NCI-H510A (cell line): ENCODE data around the gene ZDHHC3.
"Not testable (repeated sequence)": the region's sequence is repeated elsewhere in the genome, so short reads cannot be mapped to it uniquely, and the experiment has no call there.

Source experiments
- DNase-seq: peaks from one replicate; lab custom pipeline; 2025; lab: John Stamatoyannopoulos, UW

Gene ZDHHC3

DNA sequence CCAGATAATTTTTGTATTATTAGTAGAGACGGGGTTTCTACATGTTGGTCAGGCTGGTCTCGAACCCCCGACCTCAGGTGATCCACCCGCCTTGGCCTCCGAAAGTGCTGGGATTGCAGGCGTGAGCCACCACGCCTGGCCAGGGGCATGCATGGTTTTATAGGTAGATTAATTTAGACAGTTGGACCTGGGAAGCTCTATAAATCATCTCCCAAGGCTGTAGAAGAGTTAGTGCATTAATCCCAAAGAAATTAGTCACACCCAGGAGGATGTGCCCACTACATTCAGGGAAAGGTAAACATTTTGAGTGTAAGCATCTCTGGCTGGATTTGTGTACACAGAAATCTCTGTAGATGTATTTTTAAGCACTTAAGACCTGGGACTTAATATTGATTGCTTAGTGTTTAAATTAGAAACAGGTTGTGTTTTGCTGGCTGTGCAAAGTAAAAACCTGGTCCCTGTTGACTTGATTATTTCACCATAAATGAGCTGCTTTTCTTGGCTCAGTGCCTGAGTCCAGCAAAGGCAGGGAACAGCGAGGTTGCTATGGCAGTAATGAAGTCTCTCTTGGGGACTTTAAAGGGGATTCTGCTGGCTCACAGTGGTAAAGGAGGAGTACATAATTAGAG, 19.3 kb upstream of the ZDHHC3 start:
- no peak for DNase-seq

GRCh38 chr3:44993471-44994205, 17.7 kb upstream of the ZDHHC3 start:
- no peak for DNase-seq

DNA sequence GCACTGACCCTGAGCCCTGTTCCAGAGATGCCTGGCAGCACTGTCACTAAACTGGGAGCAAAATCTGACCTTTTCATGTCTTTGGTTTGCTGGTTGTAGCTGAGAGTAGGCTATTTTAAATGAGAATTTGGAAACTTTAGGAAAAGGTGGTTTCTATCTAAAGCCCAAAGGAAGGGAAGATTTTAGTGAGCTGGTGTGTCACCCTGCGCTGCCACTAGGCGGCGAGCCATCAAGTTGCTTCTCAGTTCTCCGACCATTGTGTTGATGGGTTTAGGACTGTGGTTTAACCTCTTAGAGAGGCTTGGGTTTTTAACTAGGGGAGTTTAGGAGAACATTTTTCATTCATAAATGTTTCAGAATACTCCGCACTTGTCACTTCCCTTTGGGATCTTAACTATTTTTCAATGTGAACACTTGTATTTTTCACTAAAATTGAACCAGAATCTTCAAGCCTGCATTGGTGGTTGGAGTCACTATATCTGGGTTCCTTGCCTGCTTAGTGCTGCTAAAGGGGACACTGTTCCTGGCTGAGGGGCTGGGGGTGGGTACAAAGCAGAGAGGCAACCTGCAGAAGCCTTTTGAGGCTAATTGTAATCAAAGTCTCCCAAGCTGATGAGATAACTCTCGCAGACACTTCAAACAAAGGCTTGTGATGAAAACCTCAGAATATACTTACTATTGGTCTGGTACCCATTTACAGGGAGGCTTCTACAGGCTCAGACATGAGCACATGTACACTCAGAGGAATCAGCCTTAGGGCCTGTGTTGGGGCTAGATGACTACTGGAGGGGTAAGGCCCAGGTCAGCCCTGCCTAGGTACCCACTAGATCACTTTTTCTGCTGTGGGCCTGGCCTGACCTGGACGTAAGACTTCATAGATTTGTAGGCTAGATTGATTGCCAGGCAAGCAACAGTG, 16.8 kb upstream of the ZDHHC3 start:
- DNase-seq = no peak

GRCh38 chr3:44991326-44991725, 15.4 kb upstream of the ZDHHC3 start:
- DNase-seq = no peak

GRCh38 chr3:44989636-44990373, 13.8 kb upstream of the ZDHHC3 start:
- no peak for DNase-seq

DNA sequence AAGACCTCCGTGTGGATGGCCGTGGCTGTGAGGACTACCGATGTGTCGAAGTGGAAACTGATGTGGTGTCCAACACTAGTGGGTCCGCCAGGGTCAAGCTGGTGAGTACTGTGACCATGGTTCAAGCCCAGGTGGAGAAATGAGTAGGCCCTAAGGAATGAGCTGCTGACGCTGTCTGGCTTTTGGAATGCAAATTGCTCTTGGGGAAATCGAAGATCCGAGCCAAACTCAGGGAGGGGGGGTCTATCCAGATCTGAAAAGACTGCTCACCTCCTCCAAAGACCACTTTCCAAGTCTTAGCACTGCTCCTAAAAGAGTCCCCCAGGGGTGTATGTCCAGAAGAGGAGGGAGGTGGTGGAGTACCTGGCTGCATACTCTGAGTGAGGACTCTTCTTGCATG, 13.2 kb upstream of the ZDHHC3 start:
- no peak for DNase-seq

DNA sequence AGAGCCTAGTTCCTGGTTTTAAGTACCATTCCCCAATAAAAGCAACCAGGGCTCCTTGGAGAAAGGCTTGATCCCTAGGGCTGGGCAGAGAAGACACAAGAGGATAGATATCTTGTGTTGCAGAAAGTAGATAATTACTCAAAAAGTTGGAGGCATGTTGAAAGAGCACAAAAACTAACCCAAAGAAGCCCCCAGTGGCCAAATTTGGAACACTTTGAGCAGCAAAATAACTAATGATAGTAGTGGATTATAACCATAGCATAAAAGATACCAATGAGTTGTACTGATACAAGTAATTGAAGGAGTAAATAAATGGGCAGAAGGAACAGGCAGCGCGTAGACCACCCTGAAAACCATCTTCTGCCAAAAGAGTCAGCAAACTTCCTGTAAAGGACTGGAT, 12.1 kb upstream of the ZDHHC3 start:
- no peak for DNase-seq

DNA sequence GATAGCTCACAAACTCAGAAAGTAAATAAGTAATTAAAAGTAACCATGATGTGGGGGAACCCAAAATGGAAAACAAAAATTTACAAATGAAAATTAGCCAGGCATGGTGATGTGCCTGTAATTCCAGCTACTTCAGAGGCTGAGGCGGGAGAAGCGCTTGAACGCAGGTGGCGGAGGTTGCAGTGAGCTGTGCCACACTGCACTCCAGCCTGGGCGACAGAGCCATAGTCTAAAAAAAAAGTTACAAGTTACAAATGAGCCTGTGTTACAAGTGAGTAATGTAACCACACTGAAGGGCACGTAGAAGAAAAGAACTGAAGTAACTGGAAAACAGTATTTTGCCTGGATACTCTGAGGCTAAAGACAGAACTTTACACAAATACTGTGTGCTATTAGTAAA, 11.4 kb upstream of the ZDHHC3 start:
- no peak for DNase-seq

DNA sequence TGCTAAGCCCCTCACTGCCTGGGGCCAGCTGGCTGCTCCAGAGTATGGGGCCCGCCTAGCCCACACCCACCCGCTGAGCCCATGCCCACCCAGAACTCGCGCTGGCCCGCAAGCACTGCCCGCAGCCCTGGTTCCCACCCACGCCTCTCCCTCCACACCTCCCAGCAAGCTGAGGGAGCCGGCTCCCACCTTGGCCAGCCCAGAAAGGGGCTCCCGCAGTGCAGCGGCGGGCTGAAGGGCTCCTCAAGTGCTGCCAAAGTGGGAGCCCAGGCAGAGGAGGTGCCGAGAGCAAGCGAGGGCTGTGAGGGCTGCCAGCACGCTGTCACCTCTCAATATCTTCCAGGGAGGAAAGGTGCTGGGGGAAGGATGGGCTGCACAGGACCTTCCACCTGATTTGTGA, 10.4 kb upstream of the ZDHHC3 start:
- not testable (repeated sequence) for DNase-seq

GRCh38 chr3:44984335-44984734, 8.4 kb upstream of the ZDHHC3 start:
- DNase-seq = no peak

DNA sequence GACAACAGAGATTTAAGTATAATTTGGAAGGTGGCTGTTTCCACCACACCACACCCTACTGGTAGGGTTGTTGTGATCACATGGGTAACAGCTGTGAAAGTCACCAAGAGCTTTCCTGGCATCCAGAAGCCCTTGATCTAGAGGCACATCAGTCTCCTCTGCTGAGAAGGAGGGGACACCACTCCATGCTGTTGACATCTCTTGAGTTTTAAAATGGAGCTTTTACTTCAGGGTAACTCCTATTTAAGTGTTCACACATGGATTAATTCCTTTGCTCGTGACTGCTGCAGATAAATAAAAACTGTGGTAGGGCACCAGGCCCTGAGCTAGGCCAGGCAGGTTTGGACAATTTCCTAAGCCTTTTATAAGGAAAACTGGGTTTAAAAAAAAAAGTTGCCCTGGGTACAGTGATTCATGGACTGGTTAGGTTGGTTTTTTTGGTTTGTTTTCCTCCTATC, 7.5 kb upstream of the ZDHHC3 start:
- DNase-seq = no peak

- no peak for DNase-seq
Measured at GRCh38 chr3:44982817-44983216, 6.8 kb upstream of the ZDHHC3 start.

DNA sequence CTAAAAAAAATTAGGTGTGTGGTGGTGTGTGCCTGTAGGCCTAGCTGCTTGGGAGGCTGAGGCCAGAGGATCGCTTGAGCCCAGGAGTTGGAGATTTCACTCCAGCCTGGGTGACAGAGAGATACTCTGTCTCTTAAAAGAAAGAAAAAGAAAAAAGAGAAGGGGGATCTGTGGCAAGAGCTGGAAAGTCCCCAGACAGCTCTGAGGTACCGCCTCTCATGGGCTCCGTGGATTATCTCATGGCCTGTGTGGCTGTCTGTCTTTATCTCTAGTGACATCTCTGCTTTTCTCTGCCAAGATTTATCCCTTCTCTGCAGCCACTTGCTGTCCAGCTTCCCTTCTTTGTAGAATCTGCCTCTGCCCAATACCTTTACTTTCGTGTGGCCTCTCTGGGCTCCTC, 5.8 kb upstream of the ZDHHC3 start:
- DNase-seq = no peak

DNA sequence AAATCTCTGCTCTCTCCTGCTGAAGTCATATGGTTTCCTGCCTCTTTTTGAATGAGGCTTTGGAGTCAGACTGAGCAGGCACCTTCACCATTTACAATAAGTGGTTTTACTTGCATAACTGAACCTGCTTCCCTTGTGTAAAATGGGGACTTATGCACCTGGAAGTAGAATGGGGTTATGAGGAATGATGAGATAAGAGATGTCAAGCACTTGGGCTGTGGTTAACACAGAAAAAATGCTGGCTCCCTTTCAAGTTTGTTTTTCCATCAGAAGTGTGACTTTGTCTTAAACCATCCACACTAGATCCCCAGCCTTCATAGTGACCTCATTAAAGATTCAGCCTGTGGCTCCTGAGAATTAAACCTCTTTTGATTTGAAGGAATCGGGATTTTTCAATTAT, 5.2 kb upstream of the ZDHHC3 start:
- no peak for DNase-seq

DNA sequence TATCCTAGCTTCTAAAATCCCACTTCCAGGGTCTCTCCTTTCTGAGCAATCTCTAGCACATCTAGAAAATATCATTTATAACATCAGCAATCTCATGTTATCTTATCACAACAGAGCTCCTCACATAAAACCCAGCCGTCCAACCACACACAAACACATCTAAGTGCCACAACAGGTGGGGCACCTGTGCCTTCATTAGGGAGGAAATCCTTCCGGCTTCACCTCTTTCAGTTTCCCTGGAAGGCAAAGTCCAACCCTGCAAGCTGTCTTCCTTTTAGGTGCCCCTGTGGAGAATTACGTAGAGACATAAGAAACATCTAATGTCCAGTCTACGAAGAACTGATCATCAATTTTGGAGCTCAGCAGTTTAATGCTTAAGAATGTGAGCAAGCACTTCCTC, 1.6 kb downstream of the ZDHHC3 start:
- DNase-seq = no peak

DNA sequence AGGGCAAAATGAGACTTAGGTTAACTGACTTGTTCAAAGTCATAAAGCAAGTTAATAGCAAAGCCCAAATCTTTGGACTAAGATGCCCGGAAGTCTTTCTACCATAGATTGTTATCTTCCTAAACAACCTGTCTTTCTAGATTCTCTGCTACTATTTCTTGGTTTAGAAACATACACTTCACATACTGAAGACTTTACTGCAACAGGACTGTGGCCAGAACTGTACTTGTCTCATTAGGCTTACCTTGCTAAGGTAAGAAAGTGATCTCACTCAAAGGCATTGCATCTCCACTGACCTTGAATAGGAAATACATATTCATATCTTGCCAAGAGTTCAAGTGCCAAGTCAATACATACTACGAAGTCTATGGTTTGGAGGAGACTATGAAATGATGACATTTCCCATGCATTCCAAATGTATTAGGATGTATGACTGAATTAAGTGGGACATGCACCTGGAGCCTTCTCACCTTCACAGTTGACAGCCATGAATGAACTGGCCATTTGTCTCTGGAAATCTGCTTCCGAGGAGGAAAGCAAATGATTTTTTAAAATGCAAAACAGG, 5.0 kb downstream of the ZDHHC3 start:
- DNase-seq = no peak

- no peak for DNase-seq
Measured at GRCh38 chr3:44969828-44970179, 6.2 kb downstream of the ZDHHC3 start.

GRCh38 chr3:44969154-44969827, 6.7 kb downstream of the ZDHHC3 start:
- DNase-seq = no peak

DNA sequence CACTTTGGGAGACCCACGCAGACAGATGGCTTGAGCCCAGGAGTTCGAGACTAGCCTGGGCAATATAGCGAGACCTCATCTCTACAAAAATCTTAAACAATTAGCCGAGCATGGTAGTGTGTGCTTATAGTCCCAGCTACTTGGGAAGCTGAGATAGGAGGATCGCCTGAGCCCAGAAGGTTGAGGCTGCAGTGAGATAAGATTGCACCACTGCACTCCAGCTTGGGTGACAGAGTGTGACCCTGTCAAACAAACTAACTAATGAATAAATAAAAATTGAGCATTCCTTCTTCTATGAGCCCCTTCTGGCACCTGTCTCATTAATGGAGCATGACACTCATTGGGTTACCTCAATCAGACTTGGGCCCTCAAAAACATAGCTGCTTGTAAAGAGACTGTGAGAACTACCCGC, 7.5 kb downstream of the ZDHHC3 start:
- DNase-seq = no peak

DNA sequence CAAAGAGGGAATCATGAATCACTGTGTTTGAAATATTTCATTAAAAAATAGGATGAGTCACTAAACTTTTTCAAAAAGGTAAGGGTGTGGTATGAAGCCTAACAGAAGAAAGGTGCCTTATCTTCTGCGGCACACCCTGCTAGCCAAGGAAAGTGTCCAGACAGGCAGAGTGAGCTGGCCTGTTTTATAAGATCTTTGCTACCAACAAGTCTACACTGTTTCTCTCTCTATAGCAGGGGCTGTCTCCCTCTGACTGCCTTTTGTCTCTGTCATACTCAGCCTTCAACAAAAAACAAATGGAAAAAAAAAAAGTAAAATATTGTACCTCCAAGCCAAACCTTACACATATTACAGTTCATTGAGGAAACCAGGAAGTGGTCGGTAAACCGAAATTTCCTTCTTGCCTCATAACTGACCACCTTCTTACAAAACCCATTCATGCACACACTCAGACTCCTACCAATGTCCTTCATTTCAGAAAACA, 9.1 kb downstream of the ZDHHC3 start:
- DNase-seq = no peak

DNA sequence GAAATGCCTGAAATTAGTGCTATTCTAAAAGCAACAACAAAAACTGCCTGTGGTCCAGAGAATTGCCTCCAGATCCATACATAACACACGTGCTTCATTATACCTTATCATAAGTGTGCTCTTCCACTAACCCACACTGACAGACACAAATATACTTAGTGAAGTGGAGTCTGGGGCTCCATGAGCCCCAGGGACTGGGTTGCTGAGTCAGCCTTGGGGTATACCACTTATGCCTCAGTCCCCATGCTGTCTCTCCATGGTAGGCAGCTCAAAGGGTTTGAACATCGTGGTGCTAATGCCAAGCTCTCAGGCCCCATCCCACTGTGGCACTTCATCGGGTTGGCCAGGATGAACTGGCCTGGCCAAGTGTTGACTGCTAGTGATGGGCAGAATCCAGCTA, 10.8 kb downstream of the ZDHHC3 start:
- no peak for DNase-seq
